ENCODE measurements around the gene METTL9.
"Not testable (repeated sequence)": the region's sequence is repeated elsewhere in the genome, so short reads cannot be mapped to it uniquely, and the experiment has no call there.

METTL9 gene

GRCh38 chr16:21611556-21612384 is 12.4 kb downstream of the METTL9 start:
- DNase-seq = no peak

DNA sequence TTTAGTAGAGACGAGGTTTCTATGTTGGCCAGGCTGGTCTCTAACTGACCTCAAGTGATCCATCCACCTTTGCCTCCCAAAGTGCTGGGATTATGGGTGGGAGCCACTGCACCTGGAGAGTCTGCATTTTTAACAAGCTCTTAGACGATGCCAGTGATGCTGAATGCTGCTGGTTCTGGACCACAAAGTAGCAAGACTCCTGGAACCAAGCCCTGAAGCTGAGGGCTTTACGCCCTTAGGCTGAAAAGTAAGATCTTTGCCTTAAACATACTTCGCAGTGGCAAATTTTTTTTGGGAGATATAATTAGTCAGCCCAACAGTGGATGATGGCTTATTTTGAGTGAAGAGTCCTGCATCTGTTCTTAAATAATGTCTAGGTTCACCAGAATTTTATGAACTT is 14.0 kb downstream of the METTL9 start:
- DNase-seq = no peak

GRCh38 chr16:21613781-21614180 is 14.4 kb downstream of the METTL9 start:
- DNase-seq = no peak

DNA sequence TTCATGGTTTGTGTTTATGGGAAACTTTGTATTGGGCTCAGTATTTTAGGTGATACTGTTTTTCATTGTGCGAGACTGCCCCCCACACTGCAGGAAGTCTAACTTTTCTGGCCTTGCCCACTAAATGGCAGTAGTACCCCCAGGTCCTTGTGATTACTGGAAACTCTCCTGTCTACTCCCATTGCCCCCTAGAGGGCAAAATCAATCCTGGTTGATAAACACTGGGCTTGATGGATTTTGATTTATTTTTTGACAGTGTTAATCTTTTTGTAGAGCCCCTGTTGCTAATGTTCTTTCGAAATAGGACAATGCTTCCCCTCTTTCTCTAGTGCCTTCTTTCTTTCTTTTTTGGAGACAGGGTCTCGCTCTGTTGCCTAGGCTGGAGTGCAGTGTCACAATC is 15.5 kb downstream of the METTL9 start:
- DNase-seq = no peak

GRCh38 chr16:21617607-21618006 is 18.2 kb downstream of the METTL9 start:
- DNase-seq = no peak

DNA sequence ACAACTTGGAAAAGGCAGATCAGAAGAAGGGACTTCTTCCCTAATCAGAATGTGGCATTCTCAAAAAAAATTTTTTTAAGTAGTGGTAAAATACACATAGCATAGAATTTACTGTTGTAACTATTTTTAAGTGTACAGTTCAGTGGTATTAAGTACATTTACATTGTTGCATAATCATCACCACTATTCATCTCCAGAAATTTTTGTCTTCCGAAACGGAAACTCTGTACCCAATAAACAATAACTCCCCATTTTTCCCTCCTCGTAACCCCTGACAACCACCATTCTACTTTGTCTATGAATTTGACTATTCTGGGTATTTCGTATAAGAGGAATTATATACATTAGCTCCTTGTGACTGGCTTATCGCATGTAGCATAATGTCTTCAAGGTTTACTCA is 18.9 kb downstream of the METTL9 start:
- DNase-seq = no peak

DNA sequence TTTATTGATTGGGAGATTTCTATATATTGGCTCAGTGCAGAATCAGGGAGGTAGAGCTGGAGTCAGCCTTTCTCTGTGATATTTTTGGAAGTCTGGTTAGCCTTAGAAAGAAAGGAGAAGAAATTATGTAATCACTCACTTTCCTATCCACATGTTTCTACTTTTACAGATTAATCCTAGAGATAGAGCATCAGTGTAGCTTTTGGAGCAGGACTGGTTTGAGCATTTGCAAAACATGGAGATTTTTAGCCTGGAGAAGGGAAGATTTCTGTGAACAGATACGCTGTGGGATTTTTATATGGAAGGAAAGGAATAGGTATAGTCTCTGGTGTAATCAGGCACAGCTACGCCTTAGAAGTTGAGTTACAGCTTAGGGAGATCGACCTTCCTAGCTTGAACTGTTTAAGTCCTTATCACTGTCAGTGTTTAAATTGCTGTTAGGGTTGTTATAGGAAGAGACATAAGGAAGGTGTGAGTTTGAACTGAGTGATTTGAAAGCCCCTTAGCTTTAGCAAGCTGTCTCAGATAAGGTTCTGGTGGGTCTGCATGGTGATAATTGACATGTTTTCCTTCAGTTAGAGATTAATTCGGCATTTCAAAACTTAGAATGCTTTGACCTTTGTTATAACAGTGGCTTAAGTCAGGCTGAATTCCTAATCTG is 20.5 kb downstream of the METTL9 start:
- DNase-seq = no peak

- no peak for DNase-seq
Observed at GRCh38 chr16:21620592-21620991, 21.2 kb downstream of the METTL9 start.

GRCh38 chr16:21622545-21622944 is 23.2 kb downstream of the METTL9 start:
- DNase-seq = no peak

DNA sequence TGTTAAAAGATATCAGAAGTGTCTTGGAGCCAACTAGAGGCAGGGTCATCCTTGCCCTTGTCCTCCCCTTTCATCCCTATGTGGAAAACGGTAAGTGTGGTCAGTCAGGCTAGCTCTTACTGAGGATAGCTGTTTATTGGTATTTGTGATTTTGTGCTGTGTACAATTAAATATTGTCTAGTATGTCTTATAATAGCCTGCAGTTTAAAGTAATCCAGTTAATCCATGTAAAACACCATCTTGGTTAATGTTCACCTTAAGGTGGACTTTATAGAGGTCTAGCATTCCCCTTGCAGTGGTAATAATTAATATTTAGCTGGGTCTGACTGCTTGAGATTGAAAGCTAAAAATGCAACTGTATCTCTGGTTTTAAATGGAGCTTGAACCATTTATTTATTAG is 25.6 kb downstream of the METTL9 start:
- no peak for DNase-seq

DNA sequence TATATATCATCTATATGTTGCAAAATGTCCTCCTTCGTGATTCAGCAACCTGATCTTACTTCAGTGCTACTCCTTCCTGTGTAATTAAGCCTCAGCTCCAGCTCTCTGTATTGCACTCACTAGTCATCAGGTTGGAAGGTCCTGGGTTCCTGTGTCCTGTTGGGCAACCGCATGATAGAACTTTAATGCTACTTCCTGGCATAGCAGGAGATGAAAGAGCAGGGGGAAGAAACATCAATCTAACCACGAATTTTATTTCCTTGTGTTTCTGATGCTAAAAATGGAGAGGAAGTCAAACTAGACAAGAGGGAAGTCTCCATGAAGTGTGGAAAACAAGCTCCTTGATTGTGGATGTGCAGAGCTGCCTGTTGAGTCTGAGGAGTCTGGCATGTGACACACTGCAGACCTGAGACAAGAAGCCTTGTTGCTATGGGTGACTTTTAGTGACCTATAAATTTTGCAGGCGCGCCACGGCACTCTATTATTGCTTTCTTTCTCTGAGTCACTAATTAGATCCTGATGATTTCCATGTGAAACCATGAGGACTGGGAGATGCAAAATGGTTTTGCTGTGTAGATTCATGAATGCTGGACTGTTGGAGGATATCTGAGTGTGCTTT is 27.4 kb downstream of the METTL9 start:
- DNase-seq = peak; percentile 49 to 57

GRCh38 chr16:21628121-21628726 is 28.8 kb downstream of the METTL9 start:
- DNase-seq = no peak

GRCh38 chr16:21628772-21629171 is 29.4 kb downstream of the METTL9 start:
- no peak for DNase-seq

DNA sequence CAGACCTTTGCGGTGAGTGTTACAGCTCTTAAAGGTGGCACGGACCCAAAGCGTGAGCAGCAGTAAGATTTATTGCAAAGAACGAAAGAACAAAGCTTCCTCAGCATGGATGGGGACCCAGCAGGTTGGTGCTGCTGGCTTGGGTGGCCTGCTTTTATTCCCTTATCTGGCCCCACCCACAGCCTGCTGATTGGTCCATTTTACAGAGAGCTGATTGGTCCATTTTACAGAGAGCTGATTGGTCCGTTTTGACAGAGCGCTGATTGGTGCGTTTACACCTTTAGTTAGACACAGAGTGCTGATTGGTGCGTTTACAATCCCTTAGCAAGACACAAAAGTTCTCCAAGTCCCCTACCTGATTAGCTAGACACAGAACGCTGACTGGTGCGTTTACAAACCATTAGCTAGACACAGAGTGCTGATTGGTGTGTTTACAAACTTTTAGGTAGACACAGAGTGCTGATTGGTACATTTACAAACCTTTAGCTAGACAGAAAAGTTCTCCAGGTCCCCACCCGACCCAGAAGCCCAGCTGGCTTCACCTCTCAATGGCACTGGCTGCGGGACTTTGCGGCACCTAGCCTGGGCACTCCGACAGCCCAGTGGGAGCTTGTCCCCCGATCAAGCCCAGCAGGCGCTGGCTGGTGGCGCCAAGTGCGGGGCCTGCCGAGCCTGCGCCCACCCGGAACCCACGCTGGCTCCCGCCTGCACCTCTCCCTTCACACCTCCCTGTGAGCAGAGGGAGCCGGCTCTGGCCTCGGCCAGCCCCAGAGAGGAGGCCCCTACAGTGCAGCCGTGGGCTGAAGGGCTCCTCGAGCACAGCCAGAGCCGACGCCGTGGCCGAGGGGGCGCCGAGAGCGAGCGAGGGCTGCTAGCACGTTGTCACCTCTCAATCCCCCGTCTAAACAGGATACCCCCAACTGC is 30.5 kb downstream of the METTL9 start:
- not testable (repeated sequence) for DNase-seq

- not testable (repeated sequence) for DNase-seq
Observed at GRCh38 chr16:21630866-21631265, 31.5 kb downstream of the METTL9 start.

DNA sequence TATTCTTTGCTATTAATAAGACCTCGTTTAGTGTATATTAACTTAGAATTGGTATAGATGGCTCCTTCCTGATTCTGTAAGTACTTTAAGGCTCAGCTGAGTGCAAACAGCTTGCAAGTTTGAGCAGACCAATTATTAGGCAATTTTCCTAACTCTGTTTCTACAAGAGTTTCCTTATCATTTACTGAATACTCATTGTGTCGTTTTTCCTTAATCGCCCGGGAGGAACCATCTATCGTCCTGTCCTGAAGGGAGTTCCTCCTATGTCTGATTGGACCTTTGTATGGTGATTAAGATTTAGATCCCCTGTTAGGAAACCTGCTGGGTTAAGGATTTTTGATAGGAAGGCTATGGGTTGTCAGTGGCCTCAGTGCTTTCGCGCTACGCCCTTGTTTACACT is 32.0 kb downstream of the METTL9 start:
- not testable (repeated sequence) for DNase-seq

DNA sequence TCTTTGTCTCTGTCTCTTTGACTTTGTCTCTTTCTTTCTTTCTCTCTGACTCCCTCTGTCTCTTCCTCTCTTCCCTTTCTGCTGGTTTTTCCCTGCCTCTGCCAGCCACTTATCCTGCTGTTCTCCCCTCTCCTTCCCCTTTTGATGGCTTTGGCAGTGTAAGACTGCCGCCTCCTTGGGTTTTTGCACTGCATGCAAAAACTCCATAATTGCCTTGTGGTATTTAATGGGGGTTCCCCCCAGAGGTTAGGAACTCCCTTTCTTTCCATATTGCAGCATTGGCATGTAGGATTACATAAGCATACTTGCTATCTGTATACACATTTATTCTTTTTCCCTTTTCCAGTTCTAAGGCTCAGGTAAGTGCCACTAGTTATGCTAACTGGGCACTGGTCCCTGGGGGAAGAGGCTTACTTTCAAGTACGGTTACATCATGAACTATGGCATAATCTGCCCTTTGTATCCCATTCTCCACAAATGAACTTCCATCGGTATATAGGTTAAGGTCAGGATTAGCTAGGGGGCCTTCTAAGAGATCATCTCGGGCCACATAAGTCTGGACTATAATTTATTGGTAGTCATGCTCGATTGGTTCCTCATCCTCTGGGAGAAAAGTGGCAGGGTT is 32.7 kb downstream of the METTL9 start:
- DNase-seq = peak in 1 of 2 donors; percentile 30

GRCh38 chr16:21634216-21634615 is 34.8 kb downstream of the METTL9 start:
- no peak for DNase-seq

DNA sequence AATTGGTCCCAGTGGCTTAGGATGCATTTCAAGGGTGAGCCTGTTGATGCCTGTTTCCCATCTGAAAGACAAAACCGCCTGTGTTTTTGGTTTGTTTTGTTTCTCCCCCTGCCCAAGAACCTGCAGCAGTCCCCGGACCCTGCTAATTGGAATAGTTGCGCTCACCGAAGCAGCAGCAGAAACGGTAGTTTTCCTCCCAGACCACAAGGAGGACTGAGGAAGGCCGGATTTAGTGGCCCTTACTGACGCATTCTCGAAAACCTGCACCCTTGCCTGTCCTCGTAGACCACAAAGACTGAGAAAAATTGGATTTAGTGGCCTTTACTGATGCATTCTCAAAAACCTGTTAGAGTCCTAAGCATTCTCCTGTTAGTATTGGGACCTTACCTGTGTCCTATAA is 36.3 kb downstream of the METTL9 start:
- not testable (repeated sequence) for DNase-seq

- DNase-seq = no peak
Observed at GRCh38 chr16:21637032-21637968, 37.9 kb downstream of the METTL9 start.

DNA sequence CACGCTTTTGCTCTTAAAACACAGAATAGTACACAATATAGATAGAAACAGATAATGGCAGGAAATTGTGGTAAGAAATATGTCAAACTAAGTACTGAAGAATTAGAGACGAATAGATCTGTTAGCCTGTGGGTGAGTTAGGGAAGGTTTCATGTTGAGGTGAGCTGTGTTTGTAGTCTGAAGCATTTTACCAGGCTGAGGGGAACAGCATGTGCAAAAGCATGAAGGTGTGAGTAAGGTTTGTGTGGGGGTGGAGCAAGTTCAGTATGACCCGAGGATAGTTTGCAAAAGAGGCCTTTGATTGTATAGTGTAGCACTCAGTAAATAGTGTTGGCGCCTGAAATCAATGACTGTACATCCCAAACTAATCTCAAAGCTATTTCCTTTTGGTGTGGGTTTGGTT is 39.2 kb downstream of the METTL9 start:
- peak in 1 of 2 donors; percentile 40 for DNase-seq

All from CD4-positive, alpha-beta T cell treated with Interferon alpha-2 for 1 hour (primary cell).